Esophagus muscularis mucosa (tissue), 4 donors: ENCODE measurements around the gene PKHD1.

Source experiments
- CTCF ChIP-seq, 3 experiments: fragments of 200-600 bp in 2 of 3; fragments of 450-650 bp in 1 of 3; sonication (generic) in 2 of 3; IDR thresholded peaks; one replicate each; pipeline ENCODE4 v1.5.1; 2017 to 2019; ENCODE audit warnings: antibody characterized with exemption in 3 of 3, mild to moderate bottlenecking in 2 of 3, moderate library complexity in 1 of 3
- EP300 ChIP-seq: sonication (generic); formaldehyde crosslinking; IDR thresholded peaks from one replicate; pipeline ENCODE4 v1.6.1; 2017; ENCODE audit warnings: antibody characterized with exemption
- POLR2A ChIP-seq: fragments of 450-650 bp; IDR thresholded peaks from one replicate; pipeline ENCODE4 v1.6.1; 2017; ENCODE audit warnings: antibody characterized with exemption, moderate library complexity, mild to moderate bottlenecking, low read depth
- POLR2AphosphoS5 ChIP-seq, 2 donors: sonication (generic); formaldehyde crosslinking; IDR thresholded peaks; one replicate each; pipeline ENCODE4 v1.6.1; 2017; ENCODE audit warnings: antibody characterized with exemption in 2 of 2

GRCh38 chr6:51578994-51579393, 508.4 kb downstream of the PKHD1 start:
- TF ChIP-seq CTCF (IDR thresholded peaks at IDR 0.05) = no peak
- no peak for TF ChIP-seq POLR2A
- TF ChIP-seq EP300 = no peak
- TF ChIP-seq POLR2AphosphoS5 (IDR thresholded peaks at IDR 0.05) = no peak
